ENCODE results near the gene THAP7. TPM values are rescaled to one million over a fixed set of nuclear protein-coding genes. Genes with fewer than 3 reads are reported as not detected.

Gene THAP7
- total and polyA plus RNA-seq, 7 donors = 19.9 to 59.4 (median 39.2) TPM

GRCh38 chr22:21026783-21027692, 25.1 kb upstream of the THAP7 start:
- H3K4me1 ChIP-seq = peaks cover 0 to 11% (median 5%) of the 10 kb centered on the region in 4 donors
- intact Hi-C loops (cut with DNase I) = no loop called here
- no peak overlapping the region for H3K4me3 ChIP-seq
- DNase-seq = no peak
- H3K27me3 ChIP-seq = peaks cover 4 to 31% (median 25%) of the 10 kb centered on the region in 3 donors
- TF ChIP-seq EP300 (IDR thresholded peaks at IDR 0.05) (no peak), POLR2A (IDR thresholded peaks at IDR 0.05) (no peak), CTCF (IDR thresholded peaks at IDR 0.05) (no peak), POLR2AphosphoS5 (IDR thresholded peaks at IDR 0.05) (no peak)
- no peak overlapping the region for H3K27ac ChIP-seq
- no peaks in the 10 kb centered on the region for H3K9me3 ChIP-seq
- 74 to 79% methylated on average over 14 of the region's 14 CpGs for WGBS, 2 donors
- no peaks in the 10 kb centered on the region for H3K36me3 ChIP-seq

DNA sequence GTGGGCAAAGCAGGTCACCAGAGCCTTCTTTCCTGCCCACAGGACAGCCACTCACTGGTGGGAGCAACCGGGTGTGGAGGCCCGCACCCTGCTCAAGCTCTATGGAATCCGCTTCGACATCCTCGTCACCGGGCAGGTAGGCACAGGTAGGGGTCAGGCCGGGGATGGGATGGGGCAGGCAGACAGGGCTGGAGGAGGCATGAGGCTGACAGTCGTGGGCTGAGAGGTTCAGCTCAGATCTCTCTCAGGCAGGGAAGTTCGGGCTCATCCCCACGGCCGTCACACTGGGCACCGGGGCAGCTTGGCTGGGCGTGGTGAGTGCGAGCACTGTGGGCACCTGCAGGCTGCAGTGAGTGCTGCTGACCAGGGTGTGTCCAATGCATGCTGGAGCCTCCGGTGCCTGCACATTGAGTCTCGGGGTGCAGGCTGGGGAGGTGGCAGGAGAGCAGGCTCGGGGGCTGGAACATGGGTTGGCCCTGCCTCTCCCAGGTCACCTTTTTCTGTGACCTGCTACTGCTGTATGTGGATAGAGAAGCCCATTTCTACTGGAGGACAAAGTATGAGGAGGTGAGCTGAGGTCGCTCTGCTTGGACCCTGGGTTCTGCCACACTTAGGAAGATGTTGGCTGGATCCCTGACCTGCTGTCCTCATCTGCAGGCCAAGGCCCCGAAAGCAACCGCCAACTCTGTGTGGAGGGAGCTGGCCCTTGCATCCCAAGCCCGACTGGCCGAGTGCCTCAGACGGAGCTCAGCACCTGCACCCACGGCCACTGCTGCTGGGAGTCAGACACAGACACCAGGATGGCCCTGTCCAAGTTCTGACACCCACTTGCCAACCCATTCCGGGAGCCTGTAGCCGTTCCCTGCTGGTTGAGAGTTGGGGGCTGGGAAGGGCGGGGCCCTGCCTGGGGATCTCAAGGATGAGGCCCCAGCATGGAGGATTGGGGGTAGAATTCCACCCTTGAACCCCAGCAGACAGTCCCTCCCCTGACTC, 24.1 kb upstream of the THAP7 start:
- no peaks in the 10 kb centered on the region for H3K36me3 ChIP-seq
- no peak overlapping the region for H3K27ac ChIP-seq
- 78 to 90% methylated on average over 27 of the region's 27 CpGs for WGBS, 2 donors
- H3K4me3 ChIP-seq = no peak overlapping the region
- no peaks in the 10 kb centered on the region for H3K9me3 ChIP-seq
- TF ChIP-seq CTCF (IDR thresholded peaks at IDR 0.05) (no peak), EP300 (IDR thresholded peaks at IDR 0.05) (no peak), POLR2AphosphoS5 (IDR thresholded peaks at IDR 0.05) (no peak), POLR2A (IDR thresholded peaks at IDR 0.05) (no peak)
- intact Hi-C loops (cut with DNase I) = no loop called here
- DNase-seq = no peak
- peaks cover 0 to 22% (median 15%) of the 10 kb centered on the region in 3 donors for H3K27me3 ChIP-seq
- H3K4me1 ChIP-seq = peaks cover 0 to 5% (median 0%) of the 10 kb centered on the region in 4 donors

DNA sequence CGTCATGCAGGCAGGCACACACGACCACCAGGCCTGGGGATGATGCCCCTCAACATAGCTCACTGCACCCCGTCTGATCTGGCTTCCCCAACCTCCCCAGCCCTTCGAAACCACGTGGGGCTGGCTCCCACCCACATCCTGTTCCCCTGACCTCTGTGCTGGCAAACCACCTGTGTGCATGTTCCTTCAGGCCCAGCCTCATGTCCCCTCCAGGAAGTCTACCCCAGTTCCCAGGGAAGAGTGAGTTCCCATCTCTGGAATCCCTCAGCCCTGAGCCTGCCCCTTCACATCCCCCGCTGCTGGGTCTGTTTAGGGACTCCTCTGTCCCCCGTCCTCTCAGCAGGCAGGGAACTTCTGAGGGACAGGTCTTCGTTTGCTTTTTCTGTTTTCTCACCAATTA, 23.3 kb upstream of the THAP7 start:
- no peak for TF ChIP-seq CTCF (IDR thresholded peaks at IDR 0.05)
- TF ChIP-seq POLR2AphosphoS5 (IDR thresholded peaks at IDR 0.05) = no peak
- no peak for TF ChIP-seq POLR2A (IDR thresholded peaks at IDR 0.05)
- no peak for TF ChIP-seq EP300 (IDR thresholded peaks at IDR 0.05)
- WGBS, 2 donors = 62 to 70% methylated on average over 8 of the region's 8 CpGs
- no peaks in the 10 kb centered on the region for H3K36me3 ChIP-seq

DNA sequence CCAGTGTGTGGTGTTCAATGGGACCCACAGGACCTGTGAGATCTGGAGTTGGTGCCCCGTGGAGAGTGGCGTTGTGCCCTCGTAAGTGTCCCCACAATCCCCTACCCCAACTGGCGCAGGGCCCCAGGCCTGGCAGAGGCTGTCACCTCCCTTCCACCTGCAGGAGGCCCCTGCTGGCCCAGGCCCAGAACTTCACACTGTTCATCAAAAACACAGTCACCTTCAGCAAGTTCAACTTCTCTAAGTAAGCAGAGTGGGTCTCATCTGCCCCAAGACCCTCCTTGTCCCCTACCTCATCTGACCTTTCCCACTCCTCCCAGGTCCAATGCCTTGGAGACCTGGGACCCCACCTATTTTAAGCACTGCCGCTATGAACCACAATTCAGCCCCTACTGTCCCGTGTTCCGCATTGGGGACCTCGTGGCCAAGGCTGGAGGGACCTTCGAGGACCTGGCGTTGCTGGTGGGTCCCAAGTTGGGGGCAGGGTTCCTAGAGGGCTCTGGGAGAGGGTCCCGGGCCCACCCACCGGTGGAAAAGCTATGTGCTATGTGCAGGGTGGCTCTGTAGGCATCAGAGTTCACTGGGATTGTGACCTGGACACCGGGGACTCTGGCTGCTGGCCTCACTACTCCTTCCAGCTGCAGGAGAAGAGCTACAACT, 21.2 kb upstream of the THAP7 start:
- H3K27ac ChIP-seq = no peak overlapping the region
- no peak overlapping the region for H3K4me3 ChIP-seq
- TF ChIP-seq CTCF (IDR thresholded peaks at IDR 0.05) (no peak), POLR2A (IDR thresholded peaks at IDR 0.05) (no peak), EP300 (IDR thresholded peaks at IDR 0.05) (no peak)
- peaks cover 0 to 5% (median 0%) of the 10 kb centered on the region in 4 donors for H3K4me1 ChIP-seq
- no peaks in the 10 kb centered on the region for H3K9me3 ChIP-seq
- DNase-seq = no peak
- WGBS, 2 donors = 80 to 86% methylated on average over 13 of the region's 13 CpGs
- no peaks in the 10 kb centered on the region for H3K27me3 ChIP-seq
- intact Hi-C loops (cut with DNase I) = no loop called here
- no peaks in the 10 kb centered on the region for H3K36me3 ChIP-seq

More for the DNA sequence above, 23.3 kb upstream of the THAP7 start:
- intact Hi-C loops (cut with DNase I) = no loop called here
- H3K27ac ChIP-seq = no peak overlapping the region
- no peak overlapping the region for H3K4me3 ChIP-seq
- H3K27me3 ChIP-seq = peaks cover 0 to 14% (median 8%) of the 10 kb centered on the region in 3 donors
- no peaks in the 10 kb centered on the region for H3K9me3 ChIP-seq
- no peak for DNase-seq
- H3K4me1 ChIP-seq = peaks cover 0 to 5% (median 0%) of the 10 kb centered on the region in 4 donors
